ENCODE data around the gene TBP.
"Not testable (repeated sequence)": the region's sequence is repeated elsewhere in the genome, so short reads cannot be mapped to it uniquely, and the experiment has no call there.

DNA sequence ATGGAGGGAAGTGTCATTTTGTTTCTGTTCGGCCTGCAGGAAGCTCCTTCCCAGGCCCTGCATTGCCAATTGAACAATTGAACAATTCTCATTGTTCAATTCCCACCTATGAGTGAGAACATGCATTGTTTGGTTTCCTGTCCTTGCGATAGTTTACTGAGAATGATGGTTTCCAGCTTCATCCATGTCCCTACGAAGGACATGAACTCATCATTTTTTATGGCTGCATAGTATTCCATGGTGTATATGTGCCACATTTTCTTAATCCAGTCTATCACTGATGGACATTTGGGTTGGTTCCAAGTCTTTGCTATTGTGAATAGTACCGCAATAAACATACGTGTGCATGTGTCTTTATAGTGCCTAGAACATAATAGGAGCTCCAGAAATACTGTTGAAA, 26.2 kb upstream of the TBP start:
- not testable (repeated sequence) for TF ChIP-seq SP1 (IDR thresholded peaks at IDR 0.05); SP1 (CRISPR knock-in tag; IDR thresholded peaks at IDR 0.05); SIN3A (IDR thresholded peaks at IDR 0.05; ENCODE audit: borderline replicate concordance, low read depth, low read length); CTCF (CRISPR knock-in tag; IDR thresholded peaks at IDR 0.05); MAFG (CRISPR knock-in tag; IDR thresholded peaks at IDR 0.05); DBP (CRISPR knock-in tag; IDR thresholded peaks at IDR 0.05; ENCODE audit: not compliant biosample characterization); NFE2L2 (IDR thresholded peaks at IDR 0.05; ENCODE audit: low read length); CBX5 (CRISPR knock-in tag; IDR thresholded peaks at IDR 0.05; ENCODE audit: borderline replicate concordance); ETS1 (CRISPR knock-in tag; IDR thresholded peaks at IDR 0.05); DMAP1 (CRISPR knock-in tag; IDR thresholded peaks at IDR 0.05)
- TF ChIP-seq, protein P1, sequence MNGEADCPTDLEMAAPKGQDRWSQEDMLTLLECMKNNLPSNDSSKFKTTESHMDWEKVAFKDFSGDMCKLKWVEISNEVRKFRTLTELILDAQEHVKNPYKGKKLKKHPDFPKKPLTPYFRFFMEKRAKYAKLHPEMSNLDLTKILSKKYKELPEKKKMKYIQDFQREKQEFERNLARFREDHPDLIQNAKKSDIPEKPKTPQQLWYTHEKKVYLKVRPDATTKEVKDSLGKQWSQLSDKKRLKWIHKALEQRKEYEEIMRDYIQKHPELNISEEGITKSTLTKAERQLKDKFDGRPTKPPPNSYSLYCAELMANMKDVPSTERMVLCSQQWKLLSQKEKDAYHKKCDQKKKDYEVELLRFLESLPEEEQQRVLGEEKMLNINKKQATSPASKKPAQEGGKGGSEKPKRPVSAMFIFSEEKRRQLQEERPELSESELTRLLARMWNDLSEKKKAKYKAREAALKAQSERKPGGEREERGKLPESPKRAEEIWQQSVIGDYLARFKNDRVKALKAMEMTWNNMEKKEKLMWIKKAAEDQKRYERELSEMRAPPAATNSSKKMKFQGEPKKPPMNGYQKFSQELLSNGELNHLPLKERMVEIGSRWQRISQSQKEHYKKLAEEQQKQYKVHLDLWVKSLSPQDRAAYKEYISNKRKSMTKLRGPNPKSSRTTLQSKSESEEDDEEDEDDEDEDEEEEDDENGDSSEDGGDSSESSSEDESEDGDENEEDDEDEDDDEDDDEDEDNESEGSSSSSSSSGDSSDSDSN (CRISPR knock-in tag; IDR thresholded peaks at IDR 0.05): not testable (repeated sequence)
- TF ChIP-seq, protein P2, sequence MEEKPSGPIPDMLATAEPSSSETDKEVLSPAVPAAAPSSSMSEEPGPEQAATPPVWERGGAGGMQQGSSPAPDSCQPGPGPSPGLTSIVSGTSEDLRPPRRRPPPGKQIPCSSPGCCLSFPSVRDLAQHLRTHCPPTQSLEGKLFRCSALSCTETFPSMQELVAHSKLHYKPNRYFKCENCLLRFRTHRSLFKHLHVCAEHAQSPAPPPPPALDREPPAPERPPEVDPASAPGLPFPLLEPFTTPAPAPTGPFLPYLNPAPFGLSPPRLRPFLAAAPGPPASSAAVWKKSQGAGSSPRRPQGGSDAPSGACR (CRISPR knock-in tag; IDR thresholded peaks at IDR 0.05): not testable (repeated sequence)

All from HepG2 (cell line).